GM23338 (cell line): Measurements from ENCODE around the gene CHD1. TPM values are rescaled to one million over a fixed set of nuclear protein-coding genes. Genes with fewer than 3 reads are reported as not detected.
A peak's percentile ranks its signal among the peaks of the same experiment; 100 is the strongest.

Experiments
- ATAC-seq: fragments of 200-7000 bp; cut with Tn5 transposase; 3 replicates; pipeline ENCODE4 v1.9.1; 2020
- DNase-seq: peaks from one replicate; pipeline ENCODE4 v3.0.0-alpha.2; 2015; ENCODE audit warnings: low spot score
- H2AFZ ChIP-seq: fragments of 200-600 bp; sonication (generic); 2 replicates; pipeline ENCODE4 v1.8.0; 2016; ENCODE audit warnings: antibody characterized with exemption, mild to moderate bottlenecking, moderate library complexity
- H3F3A ChIP-seq: fragments of 200-600 bp; sonication (generic); replicated peaks from 2 replicates; pipeline ENCODE4 v1.8.0; 2017; ENCODE audit warnings: antibody characterized with exemption, mixed run types, low read depth
- H3K27ac ChIP-seq: fragments of 200-600 bp; sonication (generic); 2 replicates; pipeline ENCODE4 v1.6.1; 2016; ENCODE audit warnings: low read depth
- H3K27me3 ChIP-seq: fragments of 200-600 bp; sonication (generic); 2 replicates; pipeline ENCODE4 v1.8.0; 2016; ENCODE audit warnings: mild to moderate bottlenecking, mixed run types, moderate library complexity; ENCODE audit not compliant: insufficient read depth
- H3K36me3 ChIP-seq: fragments of 200-600 bp; sonication (generic); 2 replicates; pipeline ENCODE4 v1.8.0; 2016; ENCODE audit warnings: mild to moderate bottlenecking; ENCODE audit not compliant: insufficient read depth
- H3K4me1 ChIP-seq: fragments of 200-600 bp; sonication (generic); 2 replicates; pipeline ENCODE4 v1.8.0; 2016; ENCODE audit warnings: mild to moderate bottlenecking, moderate library complexity; ENCODE audit not compliant: insufficient read depth
- H3K4me2 ChIP-seq: fragments of 200-600 bp; sonication (generic); 2 replicates; pipeline ENCODE4 v1.7.1; 2017; ENCODE audit warnings: mixed run types
- H3K4me3 ChIP-seq: fragments of 200-600 bp; sonication (generic); 2 replicates; pipeline ENCODE4 v1.6.1; 2016; ENCODE audit warnings: mixed run types
- H3K79me2 ChIP-seq: fragments of 200-600 bp; sonication (generic); replicated peaks from 2 replicates; pipeline ENCODE4 v1.8.0; 2017; ENCODE audit warnings: mild to moderate bottlenecking; ENCODE audit not compliant: insufficient read depth
- H3K9me2 ChIP-seq: fragments of 200-600 bp; sonication (generic); 2 replicates; pipeline ENCODE4 v1.8.0; 2017; ENCODE audit not compliant: insufficient read depth
- H4K20me1 ChIP-seq: fragments of 200-600 bp; sonication (generic); replicated peaks from 2 replicates; pipeline ENCODE4 v1.8.0; 2017; ENCODE audit warnings: mild to moderate bottlenecking; ENCODE audit not compliant: insufficient read depth
- H3K27ac Mint-ChIP-seq: 2 replicates; pipeline ENCODE4 v1.8.0; 2020; ENCODE audit warnings: inconsistent platforms, mild to moderate bottlenecking, moderate library complexity, mixed read lengths
- H3K27me3 Mint-ChIP-seq: 3 replicates; pipeline ENCODE4 v1.8.0; 2022; ENCODE audit warnings: low read depth, mild to moderate bottlenecking, moderate library complexity, mixed read lengths, inconsistent platforms; ENCODE audit not compliant: insufficient read depth, poor library complexity
- H3K36me3 Mint-ChIP-seq: 3 replicates; pipeline ENCODE4 v1.8.0; 2021; ENCODE audit warnings: low read depth, mild to moderate bottlenecking, inconsistent platforms, moderate library complexity, mixed read lengths
- H3K4me1 Mint-ChIP-seq: 3 replicates; pipeline ENCODE4 v1.8.0; 2020; ENCODE audit warnings: mild to moderate bottlenecking, inconsistent platforms, mixed read lengths
- H3K4me3 Mint-ChIP-seq: 3 replicates; pipeline ENCODE4 v1.8.0; 2021; ENCODE audit warnings: moderate library complexity, mild to moderate bottlenecking, inconsistent platforms, mixed read lengths
- H3K9me3 Mint-ChIP-seq: 3 replicates; pipeline ENCODE4 v1.8.0; 2020; ENCODE audit warnings: moderate library complexity, mild to moderate bottlenecking, inconsistent platforms, mixed read lengths
- CREB1 ChIP-seq: fragments of 250-450 bp; sonication (Bioruptor Pico); IDR thresholded peaks from 2 replicates; pipeline ENCODE4 v1.5.0; 2020; ENCODE audit warnings: low read depth, mild to moderate bottlenecking, moderate library complexity
- CTCF ChIP-seq, 2 experiments: fragments of 200-600 bp in 1 of 2; sonication (generic) in 1 of 2; conservative IDR thresholded peaks; 2 replicates each; pipeline versions ENCODE4 v1.5.1 to v1.6.1; 2016 to 2017; ENCODE audit warnings: antibody characterized with exemption in 2 of 2, low read depth in 2 of 2, mild to moderate bottlenecking in 2 of 2, moderate library complexity in 1 of 2
- EZH2 ChIP-seq: fragments of 200-600 bp; sonication (generic); IDR thresholded peaks from one replicate; pipeline ENCODE4 v1.8.0; 2017; ENCODE audit warnings: antibody characterized with exemption, mild to moderate bottlenecking, low read depth; ENCODE audit not compliant: unreplicated experiment
- EZH2phosphoT487 ChIP-seq: fragments of 200-600 bp; sonication (generic); IDR thresholded peaks from one replicate; pipeline ENCODE4 v1.8.1; 2018; ENCODE audit warnings: antibody characterized with exemption; ENCODE audit not compliant: unreplicated experiment
- JUNB ChIP-seq: IDR thresholded peaks from one replicate; pipeline ENCODE4 v1.6.1; 2016; ENCODE audit warnings: antibody characterized with exemption; ENCODE audit not compliant: unreplicated experiment
- NANOG ChIP-seq: IDR thresholded peaks from 2 replicates; pipeline ENCODE4 v1.6.1; 2016; ENCODE audit warnings: antibody characterized with exemption, borderline replicate concordance
- POLR2AphosphoS5 ChIP-seq: IDR thresholded peaks from 2 replicates; pipeline ENCODE4 v1.6.1; 2016; ENCODE audit warnings: antibody characterized with exemption, low read depth
- REST ChIP-seq: IDR thresholded peaks from one replicate; pipeline ENCODE4 v1.6.1; 2018; ENCODE audit warnings: antibody characterized with exemption; ENCODE audit not compliant: unreplicated experiment
- STAT1 ChIP-seq: IDR thresholded peaks from one replicate; pipeline ENCODE4 v1.6.1; 2016; ENCODE audit warnings: antibody characterized with exemption; ENCODE audit not compliant: unreplicated experiment
- ZNF114 ChIP-seq: fragments of 250-450 bp; sonication (Bioruptor Pico); IDR thresholded peaks from 2 replicates; pipeline ENCODE4 v1.5.0; 2020; ENCODE audit warnings: mild to moderate bottlenecking, moderate library complexity
- ZNF331 ChIP-seq: fragments of 250-450 bp; sonication (Bioruptor Pico); IDR thresholded peaks from 2 replicates; pipeline ENCODE4 v1.5.0; 2020; ENCODE audit warnings: low read depth, mild to moderate bottlenecking, moderate library complexity
- polyA plus RNA-seq: library from polyadenylated mRNA; unstranded; fragments of >200 nt; fragmentation: Nextera tagmentation; extraction: Ambion mirVana; gene quantifications from 2 replicates; pipeline ENCODE4 v1.2.1, GENCODE V29; 2016
- total RNA-seq: library from RNA; depleted of rRNA; stranded (reverse); fragments of >200 nt; shearing (Covaris generic); gene quantifications from 2 replicates; pipeline ENCODE4 v1.2.3, GENCODE V29; 2014
- TF ChIP-seq, protein P1 (sequence below): IDR thresholded peaks from 2 replicates; pipeline ENCODE4 v1.6.1; 2016; ENCODE audit warnings: antibody characterized with exemption
- TF ChIP-seq, protein P2 (sequence below): fragments of 250-450 bp; sonication (Bioruptor Pico); IDR thresholded peaks from 2 replicates; pipeline ENCODE4 v1.5.0; 2020; ENCODE audit warnings: mild to moderate bottlenecking, moderate library complexity

Gene CHD1
- total and polyA plus RNA-seq, 2 experiments from 2014 or later = 36.4 to 75.6 TPM

DNA sequence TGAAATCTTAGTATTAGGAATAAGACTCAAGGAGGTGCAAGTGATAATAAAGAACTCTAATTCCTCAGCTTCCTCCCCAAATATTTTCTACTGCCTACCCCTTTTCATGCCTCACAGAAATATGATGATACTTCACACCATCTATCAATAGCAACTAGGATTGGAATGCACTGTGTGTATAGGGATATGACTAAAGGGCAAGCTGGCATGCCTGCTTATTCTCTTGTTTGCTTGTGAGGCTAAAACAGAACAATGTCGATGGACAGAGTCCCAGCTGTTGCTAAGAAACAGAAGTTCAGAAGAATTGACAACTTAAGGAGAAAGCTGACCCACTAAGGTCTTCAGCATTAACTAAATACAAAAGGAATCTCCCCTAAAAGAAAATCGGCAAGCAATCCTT, 9.7 kb upstream of the CHD1 start:
- Mint-ChIP-seq H3K9me3 (no peaks in the 10 kb centered on the region), H3K27ac (no peak overlapping the region), H3K27me3 (no peaks in the 10 kb centered on the region)

More for the DNA sequence above, 9.7 kb upstream of the CHD1 start:
- Histone ChIP-seq H3K4me1 (peaks cover 25% of the 10 kb centered on the region), H3K27ac (no peak overlapping the region), H3K27me3 (no peaks in the 10 kb centered on the region), H3K4me3 (no peak overlapping the region), H4K20me1 (no peaks in the 10 kb centered on the region), H2AFZ (no peak overlapping the region), H3F3A (no peaks in the 10 kb centered on the region), H3K4me2 (peak overlapping the region; percentile 64; the same call in 1 of the 2 replicates), H3K79me2 (no peaks in the 10 kb centered on the region), H3K9me2 (no peaks in the 10 kb centered on the region), H3K36me3 (no peaks in the 10 kb centered on the region)
- DNase-seq (peak; percentile 11), ATAC-seq (no peak; the same call in 2 of the 3 replicates)
- TF ChIP-seq, protein P1, sequence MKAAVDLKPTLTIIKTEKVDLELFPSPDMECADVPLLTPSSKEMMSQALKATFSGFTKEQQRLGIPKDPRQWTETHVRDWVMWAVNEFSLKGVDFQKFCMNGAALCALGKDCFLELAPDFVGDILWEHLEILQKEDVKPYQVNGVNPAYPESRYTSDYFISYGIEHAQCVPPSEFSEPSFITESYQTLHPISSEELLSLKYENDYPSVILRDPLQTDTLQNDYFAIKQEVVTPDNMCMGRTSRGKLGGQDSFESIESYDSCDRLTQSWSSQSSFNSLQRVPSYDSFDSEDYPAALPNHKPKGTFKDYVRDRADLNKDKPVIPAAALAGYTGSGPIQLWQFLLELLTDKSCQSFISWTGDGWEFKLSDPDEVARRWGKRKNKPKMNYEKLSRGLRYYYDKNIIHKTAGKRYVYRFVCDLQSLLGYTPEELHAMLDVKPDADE = no peak
- TF ChIP-seq CREB1 (CRISPR knock-in tag) = no peak
- TF ChIP-seq JUNB = no peak
- no peak for TF ChIP-seq ZNF114 (CRISPR knock-in tag)
- no peak for TF ChIP-seq NANOG
- TF ChIP-seq, protein P2, sequence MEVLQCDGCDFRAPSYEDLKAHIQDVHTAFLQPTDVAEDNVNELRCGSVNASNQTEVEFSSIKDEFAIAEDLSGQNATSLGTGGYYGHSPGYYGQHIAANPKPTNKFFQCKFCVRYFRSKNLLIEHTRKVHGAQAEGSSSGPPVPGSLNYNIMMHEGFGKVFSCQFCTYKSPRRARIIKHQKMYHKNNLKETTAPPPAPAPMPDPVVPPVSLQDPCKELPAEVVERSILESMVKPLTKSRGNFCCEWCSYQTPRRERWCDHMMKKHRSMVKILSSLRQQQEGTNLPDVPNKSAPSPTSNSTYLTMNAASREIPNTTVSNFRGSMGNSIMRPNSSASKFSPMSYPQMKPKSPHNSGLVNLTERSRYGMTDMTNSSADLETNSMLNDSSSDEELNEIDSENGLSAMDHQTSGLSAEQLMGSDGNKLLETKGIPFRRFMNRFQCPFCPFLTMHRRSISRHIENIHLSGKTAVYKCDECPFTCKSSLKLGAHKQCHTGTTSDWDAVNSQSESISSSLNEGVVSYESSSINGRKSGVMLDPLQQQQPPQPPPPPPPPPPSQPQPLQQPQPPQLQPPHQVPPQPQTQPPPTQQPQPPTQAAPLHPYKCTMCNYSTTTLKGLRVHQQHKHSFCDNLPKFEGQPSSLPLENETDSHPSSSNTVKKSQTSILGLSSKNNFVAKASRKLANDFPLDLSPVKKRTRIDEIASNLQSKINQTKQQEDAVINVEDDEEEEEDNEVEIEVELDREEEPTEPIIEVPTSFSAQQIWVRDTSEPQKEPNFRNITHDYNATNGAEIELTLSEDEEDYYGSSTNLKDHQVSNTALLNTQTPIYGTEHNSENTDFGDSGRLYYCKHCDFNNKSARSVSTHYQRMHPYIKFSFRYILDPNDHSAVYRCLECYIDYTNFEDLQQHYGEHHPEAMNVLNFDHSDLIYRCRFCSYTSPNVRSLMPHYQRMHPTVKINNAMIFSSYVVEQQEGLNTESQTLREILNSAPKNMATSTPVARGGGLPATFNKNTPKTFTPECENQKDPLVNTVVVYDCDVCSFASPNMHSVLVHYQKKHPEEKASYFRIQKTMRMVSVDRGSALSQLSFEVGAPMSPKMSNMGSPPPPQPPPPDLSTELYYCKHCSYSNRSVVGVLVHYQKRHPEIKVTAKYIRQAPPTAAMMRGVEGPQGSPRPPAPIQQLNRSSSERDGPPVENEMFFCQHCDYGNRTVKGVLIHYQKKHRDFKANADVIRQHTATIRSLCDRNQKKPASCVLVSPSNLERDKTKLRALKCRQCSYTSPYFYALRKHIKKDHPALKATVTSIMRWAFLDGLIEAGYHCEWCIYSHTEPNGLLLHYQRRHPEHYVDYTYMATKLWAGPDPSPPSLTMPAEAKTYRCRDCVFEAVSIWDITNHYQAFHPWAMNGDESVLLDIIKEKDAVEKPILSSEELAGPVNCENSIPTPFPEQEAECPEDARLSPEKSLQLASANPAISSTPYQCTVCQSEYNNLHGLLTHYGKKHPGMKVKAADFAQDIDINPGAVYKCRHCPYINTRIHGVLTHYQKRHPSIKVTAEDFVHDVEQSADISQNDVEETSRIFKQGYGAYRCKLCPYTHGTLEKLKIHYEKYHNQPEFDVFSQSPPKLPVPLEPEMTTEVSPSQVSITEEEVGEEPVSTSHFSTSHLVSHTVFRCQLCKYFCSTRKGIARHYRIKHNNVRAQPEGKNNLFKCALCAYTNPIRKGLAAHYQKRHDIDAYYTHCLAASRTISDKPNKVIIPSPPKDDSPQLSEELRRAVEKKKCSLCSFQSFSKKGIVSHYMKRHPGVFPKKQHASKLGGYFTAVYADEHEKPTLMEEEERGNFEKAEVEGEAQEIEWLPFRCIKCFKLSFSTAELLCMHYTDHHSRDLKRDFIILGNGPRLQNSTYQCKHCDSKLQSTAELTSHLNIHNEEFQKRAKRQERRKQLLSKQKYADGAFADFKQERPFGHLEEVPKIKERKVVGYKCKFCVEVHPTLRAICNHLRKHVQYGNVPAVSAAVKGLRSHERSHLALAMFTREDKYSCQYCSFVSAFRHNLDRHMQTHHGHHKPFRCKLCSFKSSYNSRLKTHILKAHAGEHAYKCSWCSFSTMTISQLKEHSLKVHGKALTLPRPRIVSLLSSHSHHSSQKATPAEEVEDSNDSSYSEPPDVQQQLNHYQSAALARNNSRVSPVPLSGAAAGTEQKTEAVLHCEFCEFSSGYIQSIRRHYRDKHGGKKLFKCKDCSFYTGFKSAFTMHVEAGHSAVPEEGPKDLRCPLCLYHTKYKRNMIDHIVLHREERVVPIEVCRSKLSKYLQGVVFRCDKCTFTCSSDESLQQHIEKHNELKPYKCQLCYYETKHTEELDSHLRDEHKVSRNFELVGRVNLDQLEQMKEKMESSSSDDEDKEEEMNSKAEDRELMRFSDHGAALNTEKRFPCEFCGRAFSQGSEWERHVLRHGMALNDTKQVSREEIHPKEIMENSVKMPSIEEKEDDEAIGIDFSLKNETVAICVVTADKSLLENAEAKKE = no peak
- no peak for TF ChIP-seq POLR2AphosphoS5
- no peak for TF ChIP-seq EZH2
- TF ChIP-seq REST = no peak
- no peak for TF ChIP-seq ZNF331
- no peak for TF ChIP-seq STAT1
- TF ChIP-seq EZH2phosphoT487 = no peak
- TF ChIP-seq CTCF (conservative IDR thresholded peaks at IDR 0.05; ENCODE audit: low read depth in 2 of 2) = no peak
- Mint-ChIP-seq H3K4me1 (peaks cover 21% of the 10 kb centered on the region), H3K4me3 (no peak overlapping the region), H3K36me3 (no peaks in the 10 kb centered on the region)
